ENCODE data around the gene IQGAP2. TPM values are rescaled to one million over a fixed set of nuclear protein-coding genes. Genes with fewer than 3 reads are reported as not detected.

The IQGAP2 gene
- polyA plus RNA-seq, 1 donor (not counting 4 experiments of a cell fraction or from before 2014, with no cell fraction given) = 0.14 TPM

- no peak for TF ChIP-seq EZH2 (IDR thresholded peaks at IDR 0.05; ENCODE audit: low read length)
- Histone ChIP-seq H4K20me1 (ENCODE audit: control insufficient read depth, extremely low read depth, insufficient read depth, low read length) (no peaks in the 10 kb centered on the region), H3K9ac (ENCODE audit: control insufficient read depth, extremely low read depth, insufficient read depth, low read length) (no peak overlapping the region), H3K79me2 (ENCODE audit: control insufficient read depth, insufficient read depth, low read length) (no peaks in the 10 kb centered on the region), H3K27ac (ENCODE audit: control insufficient read depth, insufficient read depth, low read length) (no peak overlapping the region), H3K36me3 (ENCODE audit: control insufficient read depth in 2 of 2, extremely low read depth in 1 of 2, insufficient read depth in 2 of 2, low read length in 2 of 2) (no peaks in the 10 kb centered on the region), H3K9me1 (ENCODE audit: control insufficient read depth, extremely low read depth, insufficient read depth, low read length) (no peaks in the 10 kb centered on the region), H2AFZ (ENCODE audit: control insufficient read depth, low read length) (no peak overlapping the region), H3K4me3 (ENCODE audit: control insufficient read depth in 2 of 3, extremely low read depth in 1 of 3, insufficient read depth in 2 of 3, low read depth in 1 of 3, low read length in 3 of 3) (no peak overlapping the region), H3K27me3 (ENCODE audit: control insufficient read depth, extremely low read depth, insufficient read depth, low read length) (no peaks in the 10 kb centered on the region), H3K9me3 (ENCODE audit: control insufficient read depth, low read depth, low read length) (no peaks in the 10 kb centered on the region), H3K4me1 (ENCODE audit: control insufficient read depth, extremely low read depth, insufficient read depth, low read length) (no peaks in the 10 kb centered on the region), H3K4me2 (ENCODE audit: control insufficient read depth, extremely low read depth, insufficient read depth, low read depth, low read length) (no peak overlapping the region)
- DNase-seq (ENCODE audit: low read depth, low spot score) = no peak
- no peak for FAIRE-seq
- dilution Hi-C loops (cut with MboI; ENCODE audit: extremely low pct_ligation_motif_present, low sequenced_read_pairs) = no loop called here
These were observed 132.5 kb downstream of the IQGAP2 start for GRCh38 chr5:76535577-76535976.

DNA sequence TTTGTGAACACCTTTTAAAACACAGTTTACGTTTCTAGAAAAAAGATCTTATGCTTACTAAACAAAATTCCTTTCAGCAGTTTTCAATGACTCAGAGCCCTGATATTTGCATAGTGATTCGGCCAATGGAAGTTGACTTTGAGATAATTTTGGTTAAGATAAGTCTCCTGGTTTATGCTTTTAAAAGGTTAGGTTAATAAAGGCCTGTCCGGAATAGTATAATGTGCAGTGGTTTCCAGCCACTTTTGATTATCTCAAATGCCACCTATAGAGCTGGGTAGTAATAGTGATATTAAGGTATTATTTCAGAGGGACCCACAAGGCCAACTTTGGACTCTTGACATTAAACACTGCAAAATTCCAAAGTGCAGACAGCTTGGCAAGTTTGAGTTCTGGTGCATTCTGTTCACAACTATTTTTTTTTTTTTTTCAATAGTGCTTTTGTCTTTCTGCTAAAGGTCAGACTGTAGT lies 134.0 kb downstream of the IQGAP2 start:
- Histone ChIP-seq H3K27ac (ENCODE audit: control insufficient read depth, insufficient read depth, low read length) (no peak overlapping the region), H3K4me3 (ENCODE audit: control insufficient read depth in 2 of 3, extremely low read depth in 1 of 3, insufficient read depth in 2 of 3, low read depth in 1 of 3, low read length in 3 of 3) (no peak overlapping the region), H3K9me3 (ENCODE audit: control insufficient read depth, low read depth, low read length) (no peaks in the 10 kb centered on the region), H3K4me1 (ENCODE audit: control insufficient read depth, extremely low read depth, insufficient read depth, low read length) (no peaks in the 10 kb centered on the region), H2AFZ (ENCODE audit: control insufficient read depth, low read length) (no peak overlapping the region), H3K27me3 (ENCODE audit: control insufficient read depth, extremely low read depth, insufficient read depth, low read length) (no peaks in the 10 kb centered on the region), H3K9me1 (ENCODE audit: control insufficient read depth, extremely low read depth, insufficient read depth, low read length) (no peaks in the 10 kb centered on the region), H3K36me3 (ENCODE audit: control insufficient read depth in 2 of 2, extremely low read depth in 1 of 2, insufficient read depth in 2 of 2, low read length in 2 of 2) (no peaks in the 10 kb centered on the region), H3K4me2 (ENCODE audit: control insufficient read depth, extremely low read depth, insufficient read depth, low read depth, low read length) (no peak overlapping the region), H3K79me2 (ENCODE audit: control insufficient read depth, insufficient read depth, low read length) (no peaks in the 10 kb centered on the region), H3K9ac (ENCODE audit: control insufficient read depth, extremely low read depth, insufficient read depth, low read length) (no peak overlapping the region), H4K20me1 (ENCODE audit: control insufficient read depth, extremely low read depth, insufficient read depth, low read length) (no peaks in the 10 kb centered on the region)
- FAIRE-seq (no peak), DNase-seq (ENCODE audit: low read depth, low spot score) (no peak)
- no peak for TF ChIP-seq CTCF (optimal IDR thresholded peaks at IDR 0.05 in 1 of 3, IDR thresholded peaks at IDR 0.05 in 1 of 3, conservative IDR thresholded peaks at IDR 0.05 in 1 of 3; ENCODE audit: extremely low read depth in 1 of 3, insufficient read depth in 2 of 3, low read length in 3 of 3)
- TF ChIP-seq EZH2 (IDR thresholded peaks at IDR 0.05; ENCODE audit: low read length) = no peak
- dilution Hi-C loops (cut with MboI; ENCODE audit: extremely low pct_ligation_motif_present, low sequenced_read_pairs) = no loop called here

GRCh38 chr5:76542241-76542640 lies 139.2 kb downstream of the IQGAP2 start:
- Histone ChIP-seq H3K4me3 (ENCODE audit: control insufficient read depth in 2 of 3, extremely low read depth in 1 of 3, insufficient read depth in 2 of 3, low read depth in 1 of 3, low read length in 3 of 3) (no peak overlapping the region), H3K36me3 (ENCODE audit: control insufficient read depth in 2 of 2, extremely low read depth in 1 of 2, insufficient read depth in 2 of 2, low read length in 2 of 2) (no peaks in the 10 kb centered on the region), H3K9me1 (ENCODE audit: control insufficient read depth, extremely low read depth, insufficient read depth, low read length) (no peaks in the 10 kb centered on the region), H3K9ac (ENCODE audit: control insufficient read depth, extremely low read depth, insufficient read depth, low read length) (no peak overlapping the region), H4K20me1 (ENCODE audit: control insufficient read depth, extremely low read depth, insufficient read depth, low read length) (no peaks in the 10 kb centered on the region), H3K4me1 (ENCODE audit: control insufficient read depth, extremely low read depth, insufficient read depth, low read length) (no peaks in the 10 kb centered on the region), H3K27ac (ENCODE audit: control insufficient read depth, insufficient read depth, low read length) (no peak overlapping the region), H3K9me3 (ENCODE audit: control insufficient read depth, low read depth, low read length) (no peaks in the 10 kb centered on the region), H3K4me2 (ENCODE audit: control insufficient read depth, extremely low read depth, insufficient read depth, low read depth, low read length) (no peak overlapping the region), H3K27me3 (ENCODE audit: control insufficient read depth, extremely low read depth, insufficient read depth, low read length) (no peaks in the 10 kb centered on the region), H3K79me2 (ENCODE audit: control insufficient read depth, insufficient read depth, low read length) (no peaks in the 10 kb centered on the region), H2AFZ (ENCODE audit: control insufficient read depth, low read length) (no peak overlapping the region)
- dilution Hi-C loops (cut with MboI; ENCODE audit: extremely low pct_ligation_motif_present, low sequenced_read_pairs) = no loop called here
- TF ChIP-seq EZH2 (IDR thresholded peaks at IDR 0.05; ENCODE audit: low read length) = no peak
- no peak for TF ChIP-seq CTCF (optimal IDR thresholded peaks at IDR 0.05 in 1 of 3, IDR thresholded peaks at IDR 0.05 in 1 of 3, conservative IDR thresholded peaks at IDR 0.05 in 1 of 3; ENCODE audit: extremely low read depth in 1 of 3, insufficient read depth in 2 of 3, low read length in 3 of 3)
- DNase-seq (ENCODE audit: low read depth, low spot score) (no peak), FAIRE-seq (no peak)

Measured in keratinocyte (primary cell).